D721Med (cell line): ENCODE results near the gene FAM13A.
"Not testable (repeated sequence)": the region's sequence is repeated elsewhere in the genome, so short reads cannot be mapped to it uniquely, and the experiment has no call there.

ENCODE experiments used
- DNase-seq: peaks from one replicate; pipeline ENCODE4 v3.0.0; 2011; ENCODE audit warnings: low spot score; ENCODE audit not compliant: insufficient read length
- FAIRE-seq: peaks from 2 replicates; lab custom pipeline; 2011; peaks lifted over from hg19 to GRCh38; lab: Jason Lieb, UNC
- TF ChIP-seq, protein P1 (sequence below): IDR thresholded peaks from 2 replicates; pipeline ENCODE4 v1.5.1; 2012; ENCODE audit warnings: mild to moderate bottlenecking, control low read depth; ENCODE audit not compliant: insufficient read depth; ENCODE audit errors: missing control alignments

The FAM13A gene

DNA sequence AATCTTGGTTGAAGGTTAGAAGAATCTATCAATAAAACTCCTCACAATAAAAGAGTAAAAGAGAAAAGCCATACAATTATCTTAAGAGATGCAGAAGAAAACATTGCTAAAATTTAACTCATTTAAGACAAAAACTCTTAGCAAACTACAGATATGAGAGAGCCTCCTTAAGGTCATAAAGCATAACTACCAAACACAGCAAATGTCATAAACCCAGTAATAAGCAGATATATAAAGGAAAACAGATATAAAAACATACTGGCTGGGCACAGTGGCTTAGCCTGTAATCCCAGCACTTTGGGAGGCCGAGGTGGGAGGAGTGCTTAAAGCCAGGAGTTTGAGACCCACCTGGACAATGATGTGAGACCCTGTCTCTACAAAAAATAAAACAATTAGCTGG is 165.3 kb downstream of the FAM13A start:
- TF ChIP-seq, protein P1, sequence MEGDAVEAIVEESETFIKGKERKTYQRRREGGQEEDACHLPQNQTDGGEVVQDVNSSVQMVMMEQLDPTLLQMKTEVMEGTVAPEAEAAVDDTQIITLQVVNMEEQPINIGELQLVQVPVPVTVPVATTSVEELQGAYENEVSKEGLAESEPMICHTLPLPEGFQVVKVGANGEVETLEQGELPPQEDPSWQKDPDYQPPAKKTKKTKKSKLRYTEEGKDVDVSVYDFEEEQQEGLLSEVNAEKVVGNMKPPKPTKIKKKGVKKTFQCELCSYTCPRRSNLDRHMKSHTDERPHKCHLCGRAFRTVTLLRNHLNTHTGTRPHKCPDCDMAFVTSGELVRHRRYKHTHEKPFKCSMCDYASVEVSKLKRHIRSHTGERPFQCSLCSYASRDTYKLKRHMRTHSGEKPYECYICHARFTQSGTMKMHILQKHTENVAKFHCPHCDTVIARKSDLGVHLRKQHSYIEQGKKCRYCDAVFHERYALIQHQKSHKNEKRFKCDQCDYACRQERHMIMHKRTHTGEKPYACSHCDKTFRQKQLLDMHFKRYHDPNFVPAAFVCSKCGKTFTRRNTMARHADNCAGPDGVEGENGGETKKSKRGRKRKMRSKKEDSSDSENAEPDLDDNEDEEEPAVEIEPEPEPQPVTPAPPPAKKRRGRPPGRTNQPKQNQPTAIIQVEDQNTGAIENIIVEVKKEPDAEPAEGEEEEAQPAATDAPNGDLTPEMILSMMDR, result no peak
- FAIRE-seq (no peak), DNase-seq (no peak)

DNA sequence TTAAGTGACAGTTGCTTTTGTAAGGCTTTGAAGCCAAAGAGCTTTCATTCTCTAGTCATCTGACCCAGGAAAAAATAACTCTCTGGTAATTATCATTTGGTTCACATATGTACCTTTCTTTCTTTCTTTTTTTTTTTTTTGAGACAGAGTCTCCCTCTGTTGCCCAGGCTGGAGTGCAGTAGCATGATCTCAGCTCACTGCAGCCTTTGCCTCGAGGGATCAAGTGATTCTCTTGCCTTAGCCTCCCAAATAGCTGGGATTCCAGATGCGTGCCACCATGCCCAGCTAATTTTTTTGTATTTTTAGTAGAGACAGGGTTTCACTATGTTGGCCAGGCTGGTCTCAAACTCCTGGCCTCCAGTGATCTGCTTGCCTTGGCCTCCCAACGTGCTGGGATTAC is 169.6 kb downstream of the FAM13A start:
- not testable (repeated sequence) for DNase-seq, FAIRE-seq

- FAIRE-seq, result no peak
- TF ChIP-seq, protein P1, result no peak
- DNase-seq, result no peak
Measured at GRCh38 chr4:88881227-88881569, 175.8 kb downstream of the FAM13A start.

DNA sequence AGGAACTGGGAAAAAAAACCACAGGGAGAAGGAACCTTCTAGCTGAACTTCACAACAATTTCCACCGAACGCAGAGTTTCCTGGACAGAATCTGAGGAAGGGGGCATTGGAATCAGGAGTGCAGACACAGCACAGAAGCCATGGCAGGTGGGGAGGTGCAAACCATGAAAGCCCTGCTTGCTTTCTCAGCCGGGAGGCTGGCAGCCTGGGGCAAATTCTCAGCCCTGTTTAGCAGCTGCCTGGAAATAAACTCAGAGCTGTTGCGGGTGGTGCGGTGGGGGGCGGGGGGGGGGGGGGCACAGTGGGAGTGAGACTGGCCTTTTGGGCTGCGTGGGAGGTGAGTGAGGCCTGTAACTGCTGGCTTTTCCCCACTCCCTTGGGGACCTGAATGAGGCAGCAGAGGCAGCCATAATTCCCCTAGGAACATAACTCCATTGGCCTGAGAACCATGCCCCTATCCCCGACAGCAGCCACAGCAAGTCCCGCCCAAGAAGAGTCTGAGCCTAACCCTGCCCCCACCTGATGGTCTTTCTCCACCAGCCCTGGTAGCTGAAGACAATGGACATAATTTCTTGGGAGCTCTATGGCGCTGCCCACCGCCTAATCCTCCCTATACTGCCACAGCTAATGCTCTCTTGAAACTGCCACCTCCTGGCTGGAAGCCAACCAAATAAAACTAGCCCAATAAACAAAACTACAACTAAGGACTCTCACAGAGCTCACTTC is 176.3 kb downstream of the FAM13A start:
- FAIRE-seq (no peak), DNase-seq (no peak)
- TF ChIP-seq, protein P1, result no peak

- FAIRE-seq (no peak), DNase-seq (no peak)
- TF ChIP-seq, protein P1, result no peak
Measured at GRCh38 chr4:88879991-88880390, 177.0 kb downstream of the FAM13A start.

DNA sequence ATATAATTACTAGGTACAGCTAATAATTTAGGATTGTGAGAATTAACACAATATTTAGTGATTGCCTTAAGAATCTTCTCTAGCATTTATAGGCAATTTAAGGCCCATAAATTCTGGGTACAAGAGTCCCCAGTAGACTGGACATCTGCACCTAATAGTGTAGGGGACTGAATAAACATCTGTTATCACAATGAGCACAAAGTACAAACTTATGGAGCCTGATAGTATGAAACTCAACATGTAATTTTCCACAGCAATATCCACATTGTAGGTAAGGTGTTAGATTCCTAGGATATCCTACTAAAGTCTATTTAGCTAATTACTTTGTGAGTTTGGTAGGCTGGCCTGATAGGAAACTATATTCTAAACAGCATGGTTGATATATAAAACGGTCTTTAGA is 178.3 kb downstream of the FAM13A start:
- no peak for FAIRE-seq
- TF ChIP-seq, protein P1, result no peak
- no peak for DNase-seq

- DNase-seq (no peak), FAIRE-seq (no peak)
- TF ChIP-seq, protein P1, result no peak
Measured at GRCh38 chr4:88870428-88870827, 186.6 kb downstream of the FAM13A start.
